Glutamatergic neuron (in vitro differentiated cells): ENCODE measurements around the gene SERPINE1. TPM values are rescaled to one million over a fixed set of nuclear protein-coding genes. Genes with fewer than 3 reads are reported as not detected.

Experiments used
- DNase-seq: peaks from one replicate; pipeline ENCODE4 v3.0.0; 2022
- H3K27ac Mint-ChIP-seq: one replicate; pipeline ENCODE4 v1.8.0; 2020; ENCODE audit warnings: mild to moderate bottlenecking, mixed read lengths, inconsistent platforms; ENCODE audit not compliant: unreplicated experiment
- H3K27me3 Mint-ChIP-seq: one replicate; pipeline ENCODE4 v1.8.0; 2020; ENCODE audit warnings: mild to moderate bottlenecking, moderate library complexity, mixed read lengths, inconsistent platforms; ENCODE audit not compliant: unreplicated experiment
- H3K36me3 Mint-ChIP-seq: one replicate; pipeline ENCODE4 v1.8.0; 2020; ENCODE audit warnings: mild to moderate bottlenecking, mixed read lengths, inconsistent platforms; ENCODE audit not compliant: unreplicated experiment
- H3K4me1 Mint-ChIP-seq: one replicate; pipeline ENCODE4 v1.8.0; 2020; ENCODE audit warnings: mild to moderate bottlenecking, low read depth, mixed read lengths, inconsistent platforms; ENCODE audit not compliant: unreplicated experiment
- H3K4me3 Mint-ChIP-seq: one replicate; pipeline ENCODE4 v1.8.0; 2020; ENCODE audit warnings: mild to moderate bottlenecking, mixed read lengths, inconsistent platforms; ENCODE audit not compliant: unreplicated experiment
- H3K9me3 Mint-ChIP-seq: one replicate; pipeline ENCODE4 v1.8.0; 2020; ENCODE audit warnings: mild to moderate bottlenecking, moderate library complexity, mixed read lengths, inconsistent platforms; ENCODE audit not compliant: unreplicated experiment
- CTCF ChIP-seq: fragments of 200-600 bp; sonication (generic); IDR thresholded peaks from one replicate; pipeline ENCODE4 v1.5.0; 2021; ENCODE audit not compliant: partially characterized antibody, unreplicated experiment
- total RNA-seq: library from RNA; stranded (reverse); fragmentation: NEBNext Ultra II Directional; extraction: Animal tissue kit (Norgen Biotek cat#: 25700); gene quantifications from one replicate; pipeline ENCODE4 v1.2.1, GENCODE V29; 2021; ENCODE audit not compliant: unreplicated experiment

SERPINE1 gene
- total RNA-seq, 1 donor from 2014 or later = not detected

DNA sequence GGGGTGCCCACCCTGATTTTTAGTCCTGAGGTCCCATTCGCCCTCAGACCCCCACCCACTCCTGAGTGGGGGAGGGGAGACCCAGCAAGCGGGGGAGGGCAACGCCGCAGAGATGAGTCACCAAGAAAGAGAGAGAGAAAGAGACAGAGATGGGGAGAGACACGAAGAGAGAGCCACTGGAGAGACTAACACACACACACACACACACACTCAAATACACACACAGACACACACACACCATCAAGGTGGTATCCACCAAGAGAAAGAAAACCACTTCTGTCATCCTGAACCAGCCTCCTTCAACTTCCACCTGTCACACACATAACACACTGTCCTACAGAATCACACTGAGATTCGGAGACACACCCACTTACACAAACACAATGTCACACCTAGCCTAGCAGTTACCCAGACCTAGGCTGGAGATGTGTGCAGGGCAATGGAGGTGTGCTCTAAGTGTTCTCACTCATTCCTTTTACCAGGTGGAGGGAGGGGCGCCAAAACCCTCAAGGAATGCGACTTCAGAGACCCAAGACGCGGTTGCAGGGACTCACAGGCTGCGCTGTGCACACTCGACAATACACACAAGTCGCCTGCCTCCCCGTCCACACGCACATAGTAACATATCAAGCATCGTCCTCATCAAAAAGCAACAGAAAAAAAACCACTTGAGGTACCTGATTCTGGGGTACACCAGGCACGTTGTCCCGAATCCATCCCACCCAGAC lies 42.4 kb downstream of the SERPINE1 start:
- Mint-ChIP-seq H3K4me3 (peak overlapping the region; percentile 55), H3K27me3 (peaks cover 64% of the 10 kb centered on the region), H3K36me3 (no peaks in the 10 kb centered on the region), H3K4me1 (peaks cover 36% of the 10 kb centered on the region), H3K27ac (peak overlapping the region; percentile 75), H3K9me3 (peaks cover 14% of the 10 kb centered on the region)
- no peak for DNase-seq
- TF ChIP-seq CTCF = no peak

DNA sequence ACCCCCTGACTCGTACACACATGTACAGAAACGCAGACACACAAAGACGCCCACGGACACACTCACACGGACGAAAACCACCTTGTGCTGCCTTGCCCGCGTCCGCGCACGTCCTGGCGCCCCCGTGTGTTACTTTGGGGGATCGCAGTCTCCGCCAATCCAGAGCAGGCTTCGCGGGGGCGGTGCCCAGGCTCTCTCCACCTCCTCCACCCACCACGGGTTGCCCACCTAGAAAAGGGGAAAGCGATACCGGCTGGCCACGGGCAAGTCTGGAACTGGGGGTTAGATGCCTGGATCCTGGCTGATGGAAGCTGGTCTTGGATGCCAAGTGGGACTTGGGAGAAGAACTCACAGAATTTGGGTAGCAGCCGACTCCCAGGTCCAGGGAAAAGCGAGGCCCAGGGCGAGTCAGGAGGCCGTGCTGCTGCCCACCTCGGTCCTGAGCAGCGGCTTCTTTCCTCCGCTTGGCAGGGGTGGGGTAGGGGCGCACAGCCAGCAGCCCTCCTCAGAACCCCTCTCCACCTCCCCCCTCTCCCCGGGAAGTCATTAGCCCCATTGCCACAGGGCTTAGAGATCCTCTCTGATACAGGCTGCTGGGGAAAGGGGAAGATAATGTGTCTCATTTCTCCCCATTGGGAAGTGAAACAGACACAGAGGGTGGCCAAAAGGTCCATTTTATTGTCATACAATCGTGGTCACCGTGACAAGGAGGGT lies 43.1 kb downstream of the SERPINE1 start:
- peak overlapping the region; percentile 75 for H3K27ac Mint-ChIP-seq
- peak overlapping the region; percentile 55 for H3K4me3 Mint-ChIP-seq
- H3K4me1 Mint-ChIP-seq = peaks cover 34% of the 10 kb centered on the region
- TF ChIP-seq CTCF = peak; percentile 88
- DNase-seq = peak; percentile 91
- peaks cover 63% of the 10 kb centered on the region for H3K27me3 Mint-ChIP-seq
- H3K9me3 Mint-ChIP-seq = peaks cover 15% of the 10 kb centered on the region
- H3K36me3 Mint-ChIP-seq = peaks cover 2% of the 10 kb centered on the region

GRCh38 chr7:101170617-101171441 lies 43.9 kb downstream of the SERPINE1 start:
- no peak for DNase-seq
- peak overlapping the region; percentile 71 for H3K4me3 Mint-ChIP-seq
- H3K4me1 Mint-ChIP-seq = peaks cover 31% of the 10 kb centered on the region
- H3K36me3 Mint-ChIP-seq = peaks cover 6% of the 10 kb centered on the region
- no peak overlapping the region for H3K27ac Mint-ChIP-seq
- no peak for TF ChIP-seq CTCF
- peaks cover 13% of the 10 kb centered on the region for H3K9me3 Mint-ChIP-seq
- peaks cover 64% of the 10 kb centered on the region for H3K27me3 Mint-ChIP-seq

DNA sequence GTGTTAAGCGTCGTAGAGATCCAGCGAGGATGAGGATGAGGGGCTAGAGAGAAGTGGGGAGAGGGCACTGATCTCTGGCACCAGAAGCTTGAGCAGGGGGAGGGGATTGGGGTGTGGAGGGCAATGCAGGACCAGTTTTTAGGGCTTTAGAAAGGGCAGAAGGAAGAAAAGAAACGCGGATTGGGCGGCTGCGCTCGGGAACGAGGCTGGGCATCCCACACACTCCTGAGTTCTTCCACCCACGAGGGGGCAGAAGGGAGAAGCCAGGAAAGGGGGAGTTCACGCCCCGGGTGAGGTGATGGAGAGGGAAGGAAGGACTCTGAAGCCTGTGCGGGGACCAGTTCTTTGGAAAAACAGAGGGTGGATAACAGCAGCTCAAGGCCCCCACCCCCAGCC lies 44.5 kb downstream of the SERPINE1 start:
- peaks cover 6% of the 10 kb centered on the region for H3K36me3 Mint-ChIP-seq
- H3K4me1 Mint-ChIP-seq = peaks cover 27% of the 10 kb centered on the region
- H3K4me3 Mint-ChIP-seq = peak overlapping the region; percentile 71
- H3K27me3 Mint-ChIP-seq = peaks cover 64% of the 10 kb centered on the region
- DNase-seq = no peak
- TF ChIP-seq CTCF = no peak
- no peak overlapping the region for H3K27ac Mint-ChIP-seq
- peaks cover 13% of the 10 kb centered on the region for H3K9me3 Mint-ChIP-seq
